Body of pancreas (tissue), 4 donors: ENCODE measurements around the gene CHD6.

ENCODE experiments used
- CTCF ChIP-seq, 7 experiments: fragments of 450-650 bp in 4 of 7; fragments of 200-600 bp in 3 of 7; sonication (generic) in 3 of 7; IDR thresholded peaks; one replicate each; pipeline ENCODE4 v1.5.1; 2016 to 2019; ENCODE audit warnings: antibody characterized with exemption in 7 of 7
- POLR2A ChIP-seq, 3 donors: fragments of 450-650 bp; IDR thresholded peaks; one replicate each; pipeline ENCODE4 v1.6.1; 2016; ENCODE audit warnings: antibody characterized with exemption in 3 of 3, mild to moderate bottlenecking in 2 of 3

DNA sequence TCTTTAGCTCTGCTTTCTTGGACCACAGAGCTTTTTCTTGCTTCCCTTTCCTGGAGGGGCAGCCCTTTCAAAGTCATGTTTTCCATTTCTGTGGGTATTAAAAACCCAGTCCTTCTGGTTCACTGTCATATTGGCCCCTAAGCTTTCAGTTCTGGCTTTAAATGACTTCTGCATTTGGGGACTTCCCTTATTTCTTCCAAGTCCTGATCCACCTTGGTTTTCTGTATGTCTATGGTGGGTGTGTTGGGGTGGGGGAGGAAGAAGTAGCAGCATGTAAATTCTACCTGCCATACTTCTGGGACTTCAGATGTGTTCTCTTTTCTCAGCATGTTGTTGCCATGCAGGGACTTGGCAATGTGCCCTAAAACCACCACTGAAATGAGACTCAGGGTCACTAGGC lies 174.5 kb downstream of the CHD6 start:
- TF ChIP-seq CTCF (IDR thresholded peaks at IDR 0.05) (no peak), POLR2A (IDR thresholded peaks at IDR 0.05) (no peak)
